Measurements from ENCODE around the gene HOGA1. TPM values are rescaled to one million over a fixed set of nuclear protein-coding genes. Genes with fewer than 3 reads are reported as not detected.

Gene HOGA1
- total RNA-seq, 1 experiment from 2014 or later, result not detected

DNA sequence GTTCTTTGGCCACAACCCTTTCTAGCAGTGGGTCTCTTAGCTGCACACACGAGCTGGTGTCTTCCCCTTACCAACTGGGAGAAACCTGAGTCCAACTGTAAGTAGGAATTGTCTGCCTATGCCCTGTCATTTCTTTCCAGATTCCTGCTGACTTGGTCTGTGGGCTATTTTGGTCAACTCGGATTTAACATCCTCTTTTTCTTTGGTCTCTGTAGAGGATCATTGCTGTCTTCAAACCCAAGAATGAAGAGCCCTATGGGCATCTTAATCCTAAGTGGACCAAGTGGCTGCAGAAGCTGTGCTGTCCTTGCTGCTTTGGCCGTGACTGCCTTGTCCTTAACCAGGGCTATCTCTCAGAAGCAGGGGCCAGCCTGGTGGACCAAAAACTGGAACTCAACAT, 66.5 kb downstream of the HOGA1 start:
- Histone ChIP-seq H3K4me3 (ENCODE audit: low read depth, low read length, poor library complexity, severe bottlenecking) (no peak overlapping the region), H3K9me3 (ENCODE audit: low read depth, low read length, poor library complexity, severe bottlenecking) (no peaks in the 10 kb centered on the region), H3K27ac (ENCODE audit: low read depth, low read length, poor library complexity, severe bottlenecking) (no peak overlapping the region), H3K4me1 (ENCODE audit: insufficient read depth, low read length, poor library complexity, severe bottlenecking) (peaks cover 11% of the 10 kb centered on the region), H3K27me3 (replicated peaks; ENCODE audit: insufficient read depth, low read depth, low read length, poor library complexity) (no peaks in the 10 kb centered on the region), H3K36me3 (ENCODE audit: insufficient read depth, low read length, poor library complexity, severe bottlenecking) (peaks cover 39% of the 10 kb centered on the region)
- TF ChIP-seq, protein P1, sequence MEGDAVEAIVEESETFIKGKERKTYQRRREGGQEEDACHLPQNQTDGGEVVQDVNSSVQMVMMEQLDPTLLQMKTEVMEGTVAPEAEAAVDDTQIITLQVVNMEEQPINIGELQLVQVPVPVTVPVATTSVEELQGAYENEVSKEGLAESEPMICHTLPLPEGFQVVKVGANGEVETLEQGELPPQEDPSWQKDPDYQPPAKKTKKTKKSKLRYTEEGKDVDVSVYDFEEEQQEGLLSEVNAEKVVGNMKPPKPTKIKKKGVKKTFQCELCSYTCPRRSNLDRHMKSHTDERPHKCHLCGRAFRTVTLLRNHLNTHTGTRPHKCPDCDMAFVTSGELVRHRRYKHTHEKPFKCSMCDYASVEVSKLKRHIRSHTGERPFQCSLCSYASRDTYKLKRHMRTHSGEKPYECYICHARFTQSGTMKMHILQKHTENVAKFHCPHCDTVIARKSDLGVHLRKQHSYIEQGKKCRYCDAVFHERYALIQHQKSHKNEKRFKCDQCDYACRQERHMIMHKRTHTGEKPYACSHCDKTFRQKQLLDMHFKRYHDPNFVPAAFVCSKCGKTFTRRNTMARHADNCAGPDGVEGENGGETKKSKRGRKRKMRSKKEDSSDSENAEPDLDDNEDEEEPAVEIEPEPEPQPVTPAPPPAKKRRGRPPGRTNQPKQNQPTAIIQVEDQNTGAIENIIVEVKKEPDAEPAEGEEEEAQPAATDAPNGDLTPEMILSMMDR (conservative IDR thresholded peaks at IDR 0.05; ENCODE audit: low read depth, low read length), result no peak
- no peak for TF ChIP-seq EZH2 (IDR thresholded peaks at IDR 0.05; ENCODE audit: borderline replicate concordance, low read depth, low read length, poor library complexity, severe bottlenecking)
- no TSS peak for BruUV-seq (replicated peaks)
- POLR2A ChIA-PET (ENCODE audit: low non-redundant PET), result no interaction called here
- no peak for DNase-seq (ENCODE audit: low spot score)
- CTCF ChIA-PET, result no interaction called here
- intact Hi-C loops (cut with micrococcal nuclease; ENCODE audit: unreplicated experiment), result no loop called here

DNA sequence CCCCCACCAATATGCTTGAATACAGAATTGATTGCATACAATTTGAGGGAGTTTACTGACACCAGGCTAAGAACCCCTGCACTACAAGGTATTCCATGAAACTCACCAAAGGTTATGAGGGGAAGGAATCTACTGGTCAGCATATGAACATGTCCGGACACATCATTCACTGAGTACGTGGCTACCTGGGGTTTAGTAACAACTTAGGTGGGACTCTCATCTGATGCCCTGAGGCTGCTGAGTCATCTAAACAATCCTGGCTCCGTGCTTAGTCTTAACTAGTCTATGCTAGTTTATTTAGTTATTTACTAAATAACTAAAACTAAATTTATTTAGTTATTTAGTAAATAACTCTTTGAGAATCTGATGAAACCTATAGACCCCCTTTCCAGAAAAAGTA, 67.6 kb downstream of the HOGA1 start:
- peaks cover 46% of the 10 kb centered on the region for H3K36me3 ChIP-seq (ENCODE audit: insufficient read depth, low read length, poor library complexity, severe bottlenecking)
- POLR2A ChIA-PET (ENCODE audit: low non-redundant PET), result no interaction called here
- H3K9me3 ChIP-seq (ENCODE audit: low read depth, low read length, poor library complexity, severe bottlenecking), result no peaks in the 10 kb centered on the region
- H3K4me1 ChIP-seq (ENCODE audit: insufficient read depth, low read length, poor library complexity, severe bottlenecking), result peaks cover 11% of the 10 kb centered on the region
- BruUV-seq (replicated peaks), result no TSS peak
- TF ChIP-seq, protein P1 (conservative IDR thresholded peaks at IDR 0.05; ENCODE audit: low read depth, low read length), result no peak
- no peak for TF ChIP-seq EZH2 (IDR thresholded peaks at IDR 0.05; ENCODE audit: borderline replicate concordance, low read depth, low read length, poor library complexity, severe bottlenecking)
- intact Hi-C loops (cut with micrococcal nuclease; ENCODE audit: unreplicated experiment), result no loop called here
- CTCF ChIA-PET, result no interaction called here
- no peak overlapping the region for H3K4me3 ChIP-seq (ENCODE audit: low read depth, low read length, poor library complexity, severe bottlenecking)
- H3K27me3 ChIP-seq (replicated peaks; ENCODE audit: insufficient read depth, low read depth, low read length, poor library complexity), result no peaks in the 10 kb centered on the region
- no peak for DNase-seq (ENCODE audit: low spot score)
- no peak overlapping the region for H3K27ac ChIP-seq (ENCODE audit: low read depth, low read length, poor library complexity, severe bottlenecking)

DNA sequence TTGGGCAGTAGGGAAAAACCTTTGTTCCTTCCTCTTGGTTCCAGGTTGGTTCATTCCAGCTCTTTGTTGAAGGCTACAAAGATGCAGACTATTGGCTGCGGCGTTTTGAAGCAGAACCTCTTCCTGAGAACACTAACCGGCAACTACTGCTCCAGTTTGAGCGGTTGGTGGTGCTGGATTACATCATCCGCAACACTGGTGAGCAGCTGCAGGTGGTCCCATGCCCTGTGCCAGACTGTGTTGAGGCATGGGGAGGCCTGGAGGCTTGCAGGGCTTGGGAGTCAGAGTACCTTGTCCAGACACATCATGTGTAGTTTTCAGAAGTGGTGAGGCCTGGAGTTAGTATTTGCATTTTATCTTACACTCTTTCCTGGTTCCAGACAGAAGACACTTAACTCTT, 72.6 kb downstream of the HOGA1 start:
- POLR2A ChIA-PET (ENCODE audit: low non-redundant PET), result no interaction called here
- Histone ChIP-seq H3K9me3 (ENCODE audit: low read depth, low read length, poor library complexity, severe bottlenecking) (no peaks in the 10 kb centered on the region), H3K4me1 (ENCODE audit: insufficient read depth, low read length, poor library complexity, severe bottlenecking) (no peaks in the 10 kb centered on the region), H3K4me3 (ENCODE audit: low read depth, low read length, poor library complexity, severe bottlenecking) (no peak overlapping the region), H3K27me3 (replicated peaks; ENCODE audit: insufficient read depth, low read depth, low read length, poor library complexity) (no peaks in the 10 kb centered on the region), H3K36me3 (ENCODE audit: insufficient read depth, low read length, poor library complexity, severe bottlenecking) (peaks cover 53% of the 10 kb centered on the region), H3K27ac (ENCODE audit: low read depth, low read length, poor library complexity, severe bottlenecking) (no peak overlapping the region)
- CTCF ChIA-PET, result no interaction called here
- no peak for DNase-seq (ENCODE audit: low spot score)
- TF ChIP-seq EZH2 (IDR thresholded peaks at IDR 0.05; ENCODE audit: borderline replicate concordance, low read depth, low read length, poor library complexity, severe bottlenecking), result no peak
- no TSS peak for BruUV-seq (replicated peaks)
- intact Hi-C loops (cut with micrococcal nuclease; ENCODE audit: unreplicated experiment), result no loop called here

GRCh38 chr10:97659589-97659988, 75.4 kb downstream of the HOGA1 start:
- intact Hi-C loops (cut with micrococcal nuclease; ENCODE audit: unreplicated experiment), result no loop called here
- POLR2A ChIA-PET (ENCODE audit: low non-redundant PET), result no interaction called here
- no peak overlapping the region for H3K4me3 ChIP-seq (ENCODE audit: low read depth, low read length, poor library complexity, severe bottlenecking)
- no peaks in the 10 kb centered on the region for H3K27me3 ChIP-seq (replicated peaks; ENCODE audit: insufficient read depth, low read depth, low read length, poor library complexity)
- TF ChIP-seq, protein P1 (conservative IDR thresholded peaks at IDR 0.05; ENCODE audit: low read depth, low read length), result no peak
- TF ChIP-seq EZH2 (IDR thresholded peaks at IDR 0.05; ENCODE audit: borderline replicate concordance, low read depth, low read length, poor library complexity, severe bottlenecking), result no peak
- H3K27ac ChIP-seq (ENCODE audit: low read depth, low read length, poor library complexity, severe bottlenecking), result peak overlapping the region; percentile 35
- DNase-seq (ENCODE audit: low spot score), result peak; percentile 29
- H3K36me3 ChIP-seq (ENCODE audit: insufficient read depth, low read length, poor library complexity, severe bottlenecking), result peaks cover 48% of the 10 kb centered on the region
- no TSS peak for BruUV-seq (replicated peaks)
- no peaks in the 10 kb centered on the region for H3K9me3 ChIP-seq (ENCODE audit: low read depth, low read length, poor library complexity, severe bottlenecking)
- H3K4me1 ChIP-seq (ENCODE audit: insufficient read depth, low read length, poor library complexity, severe bottlenecking), result no peaks in the 10 kb centered on the region
- CTCF ChIA-PET, result interaction anchor here (1.0 kb wide), 1 partner anchor 50 kb away, joined by 3 read pairs; no protein-coding TSS in a partner anchor

Data from A673 (cell line).